Mucosa of descending colon (tissue), 3 donors: ENCODE measurements around the gene ZBTB7C. TPM values are rescaled to one million over a fixed set of nuclear protein-coding genes. Genes with fewer than 3 reads are reported as not detected.

Experiments used
- ATAC-seq: fragments of 200-7000 bp; cut with Tn5 transposase; one replicate; pipeline ENCODE4 v1.9.1; 2020; ENCODE audit warnings: mild to moderate bottlenecking, moderate library complexity
- DNase-seq, 3 donors: peaks; one replicate each; pipeline ENCODE4 v3.0.0-alpha.2; 2020
- H3K36me3 ChIP-seq: fragments of 200-600 bp; one replicate; pipeline ENCODE4 v1.8.0; 2021; ENCODE audit warnings: low read depth, mild to moderate bottlenecking
- H3K4me1 ChIP-seq: fragments of 200-600 bp; one replicate; pipeline ENCODE4 v1.8.0; 2021; ENCODE audit warnings: low read depth, mild to moderate bottlenecking
- H3K4me3 ChIP-seq: fragments of 200-600 bp; one replicate; pipeline ENCODE4 v1.8.0; 2021; ENCODE audit warnings: mild to moderate bottlenecking
- H3K9me3 ChIP-seq: fragments of 200-600 bp; one replicate; pipeline ENCODE4 v1.8.0; 2021; ENCODE audit warnings: mild to moderate bottlenecking
- CTCF ChIP-seq: fragments of 200-600 bp; IDR thresholded peaks from one replicate; pipeline ENCODE4 v1.8.0; 2022; ENCODE audit warnings: antibody characterized with exemption, mild to moderate bottlenecking
- intact Hi-C, 2 donors: fragments of 100-400 bp; cut with DNase I in 1 of 2; cut with micrococcal nuclease in 1 of 2; formaldehyde crosslinking; loops; one replicate each; pipeline versions ENCODE4 v1.11.0 to v1.11.1; 2022; cut with DNase I, micrococcal nuclease
- total RNA-seq, 3 donors: library from RNA; stranded (reverse); fragmentation: NEBNext Ultra II Directional in 2 of 3; extraction: Animal tissue kit (Norgen Biotek cat#: 25700) in 2 of 3; gene quantifications; one replicate each; pipeline versions ENCODE4 v1.2.1 to v1.2.4, GENCODE V29; 2021 to 2023
- donor health status: DM: no; HTN: no; CAD: no; lungs with moderate emphysema.
- donor health status: DM: no; HTN: no; CAD: no.
- donor health status: DM: no; HTN: yes; CAD: no.

The ZBTB7C gene
- total RNA-seq, 3 donors from 2014 or later, result 20.8 to 56.6 (median 38.2) TPM

- ATAC-seq, result no peak
- DNase-seq, result no peak
- intact Hi-C loops, result no loop called here
- Histone ChIP-seq H3K36me3 (no peaks in the 10 kb centered on the region), H3K9me3 (no peaks in the 10 kb centered on the region), H3K4me1 (peaks cover 40% of the 10 kb centered on the region), H3K4me3 (no peak overlapping the region)
- TF ChIP-seq CTCF, result no peak
Observed at GRCh38 chr18:48168861-48169260, 240.3 kb downstream of the ZBTB7C start.

GRCh38 chr18:48167897-48168253, 241.3 kb downstream of the ZBTB7C start:
- no peaks in the 10 kb centered on the region for H3K9me3 ChIP-seq
- H3K4me1 ChIP-seq, result peaks cover 44% of the 10 kb centered on the region
- ATAC-seq (peak; percentile 84), DNase-seq (peak; percentile 88 to 92 (median 88))
- intact Hi-C loops, result no loop called here
- H3K36me3 ChIP-seq, result no peaks in the 10 kb centered on the region
- no peak overlapping the region for H3K4me3 ChIP-seq
- TF ChIP-seq CTCF, result no peak

- no peak for TF ChIP-seq CTCF
- no peak for ATAC-seq
Observed at GRCh38 chr18:48166336-48166875, 242.8 kb downstream of the ZBTB7C start.

GRCh38 chr18:48165111-48165866, 243.9 kb downstream of the ZBTB7C start:
- peak in 2 of 3 donors; percentile 53 to 55 for DNase-seq
- Histone ChIP-seq H3K4me3 (no peak overlapping the region), H3K4me1 (peaks cover 55% of the 10 kb centered on the region), H3K36me3 (no peaks in the 10 kb centered on the region), H3K9me3 (no peaks in the 10 kb centered on the region)
- intact Hi-C loops, result no loop called here
- ATAC-seq, result peak; percentile 14
- TF ChIP-seq CTCF, result no peak

More at GRCh38 chr18:48166336-48166875, 242.8 kb downstream of the ZBTB7C start:
- no peaks in the 10 kb centered on the region for H3K9me3 ChIP-seq
- DNase-seq, result no peak
- intact Hi-C loops, result no loop called here
- peaks cover 49% of the 10 kb centered on the region for H3K4me1 ChIP-seq
- no peak overlapping the region for H3K4me3 ChIP-seq
- H3K36me3 ChIP-seq, result no peaks in the 10 kb centered on the region

- intact Hi-C loops, result no loop called here
- no peak overlapping the region for H3K4me3 ChIP-seq
- no peak for DNase-seq
- no peaks in the 10 kb centered on the region for H3K36me3 ChIP-seq
- TF ChIP-seq CTCF, result no peak
- no peak for ATAC-seq
- no peaks in the 10 kb centered on the region for H3K9me3 ChIP-seq
- peaks cover 55% of the 10 kb centered on the region for H3K4me1 ChIP-seq
Observed at GRCh38 chr18:48164701-48165100, 244.5 kb downstream of the ZBTB7C start.
